ENCODE results near the gene PPP1R13L.

- no peak for TF ChIP-seq CTCF (IDR thresholded peaks at IDR 0.05)
- no peak for TF ChIP-seq POLR2AphosphoS5 (IDR thresholded peaks at IDR 0.05)
- TF ChIP-seq POLR2A (IDR thresholded peaks at IDR 0.05; ENCODE audit: low read depth) = no peak
- no peak for TF ChIP-seq EP300 (IDR thresholded peaks at IDR 0.05)
These were observed 4.1 kb upstream of the PPP1R13L start for GRCh38 chr19:45408830-45409556.

All from esophagus muscularis mucosa (tissue), 4 donors.